GM10266 (cell line): Measurements from ENCODE around the gene BICRAL.

Source experiments
- DNase-seq: peaks from one replicate; pipeline ENCODE4 v3.0.0; 2012; ENCODE audit errors: extremely low spot score
- CTCF ChIP-seq: IDR thresholded peaks from 2 replicates; pipeline ENCODE4 v1.5.1; 2012; ENCODE audit warnings: mild to moderate bottlenecking, low read depth; ENCODE audit not compliant: control insufficient read depth, insufficient read depth; ENCODE audit errors: missing control alignments

The BICRAL gene

DNA sequence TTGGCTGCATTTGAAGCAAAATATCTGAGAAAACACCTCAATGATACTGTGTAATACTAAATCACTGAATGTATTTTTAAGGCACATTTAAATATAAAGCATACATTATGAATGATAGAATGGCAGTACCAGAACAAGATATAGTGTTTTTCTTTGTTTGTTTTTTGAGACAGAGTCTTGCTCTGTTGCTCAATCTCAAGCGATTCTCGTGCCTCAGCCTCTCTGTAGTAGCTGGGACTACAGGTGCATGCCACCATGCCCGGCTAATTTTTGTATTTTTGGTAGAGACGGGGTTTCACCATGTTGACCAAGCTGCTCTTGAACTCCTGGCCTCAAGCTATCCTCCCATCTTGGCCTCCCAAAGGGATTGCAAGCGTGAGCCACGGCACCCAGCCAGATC, 2.3 kb upstream of the BICRAL start:
- no peak for TF ChIP-seq CTCF
- no peak for DNase-seq

GRCh38 chr6:42781546-42781795, 381 bp upstream of the BICRAL start:
- TF ChIP-seq CTCF, result no peak
- no peak for DNase-seq

GRCh38 chr6:42782689-42783176, 881 bp downstream of the BICRAL start:
- peak; percentile 79 for DNase-seq
- TF ChIP-seq CTCF, result no peak

- DNase-seq, result peak; percentile 82
Observed at GRCh38 chr6:42783177-42783875, 1.5 kb downstream of the BICRAL start.

DNA sequence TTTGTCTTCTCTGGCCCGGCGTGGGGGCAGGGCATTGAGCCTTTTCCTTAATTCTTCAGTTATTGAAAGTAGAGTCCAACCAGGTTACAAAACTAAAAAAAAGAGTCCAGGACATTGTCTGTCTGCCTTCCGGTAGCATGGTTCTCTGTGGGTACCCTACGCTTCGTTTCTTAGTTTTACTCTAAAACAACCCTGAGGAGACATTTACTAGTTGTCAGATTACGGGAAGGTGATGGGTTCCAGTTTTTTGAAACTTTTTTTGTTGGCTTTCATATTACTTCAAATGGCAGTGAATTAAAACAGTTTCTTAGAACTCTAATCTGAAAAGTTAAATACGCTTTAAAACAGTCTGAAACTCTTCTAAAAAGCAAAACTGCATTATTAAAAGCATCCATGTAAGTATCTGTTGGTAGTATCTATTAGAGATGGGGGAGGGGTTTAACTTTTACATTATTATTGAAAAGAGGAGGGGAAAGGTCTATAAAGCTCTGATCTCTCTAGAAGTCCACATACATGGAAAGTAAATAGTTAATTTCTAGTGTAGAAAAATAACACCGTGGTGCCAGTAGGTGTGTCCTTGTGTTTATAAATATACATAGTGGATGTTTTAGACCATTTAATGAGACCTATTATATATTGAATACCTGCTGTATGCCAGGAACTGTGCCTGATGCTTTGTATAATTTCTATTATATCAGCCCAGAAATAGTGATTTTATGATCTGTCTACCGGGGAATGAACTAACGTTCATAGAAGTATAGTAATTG, 2.2 kb downstream of the BICRAL start:
- no peak for DNase-seq

More at GRCh38 chr6:42783177-42783875, 1.5 kb downstream of the BICRAL start:
- no peak for TF ChIP-seq CTCF

DNA sequence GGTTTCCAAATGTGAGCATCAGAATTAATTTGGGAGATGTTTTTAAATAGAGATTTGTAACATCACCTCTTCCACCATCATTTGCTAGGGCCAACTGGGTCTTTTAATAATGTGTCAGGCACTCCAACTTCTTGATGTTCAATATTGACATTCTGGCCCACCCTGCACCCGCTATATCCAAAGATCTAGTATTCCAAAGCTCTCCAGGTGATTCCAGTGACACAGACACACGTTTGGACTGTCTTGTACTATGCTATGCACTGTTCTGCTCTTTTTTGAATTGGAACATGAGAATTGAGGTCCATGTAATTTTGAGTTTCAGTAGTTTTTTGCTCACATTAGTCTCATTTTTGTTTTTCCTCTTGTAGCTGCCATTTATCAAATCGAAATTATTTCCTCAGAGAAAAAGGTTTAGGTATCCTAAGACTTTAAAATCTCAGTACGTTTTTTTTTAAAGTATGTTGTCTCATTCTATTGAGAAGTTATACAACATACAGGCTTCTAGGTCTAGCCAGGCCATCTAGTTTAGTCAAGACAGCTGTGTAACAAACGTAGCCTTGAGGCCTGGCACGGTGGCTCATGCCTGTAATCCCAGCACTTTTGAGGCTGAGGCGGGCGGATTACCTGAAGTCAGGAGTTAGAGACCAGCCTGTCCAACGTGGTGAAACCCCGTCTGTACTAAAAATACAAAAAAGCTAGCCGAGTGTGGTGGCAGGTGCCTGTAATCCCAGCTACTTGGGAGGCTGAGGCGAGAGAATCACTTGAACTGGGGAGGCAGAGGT, 3.1 kb downstream of the BICRAL start:
- no peak for TF ChIP-seq CTCF
- DNase-seq, result no peak

More for the DNA sequence above, 2.2 kb downstream of the BICRAL start:
- TF ChIP-seq CTCF, result no peak
